K562 (cell line): ENCODE measurements around the gene ALG14.

ENCODE experiments used
- ATF2 ChIP-seq: sonication (generic); formaldehyde crosslinking; IDR thresholded peaks from 2 replicates; pipeline ENCODE4 v1.8.1; 2022; ENCODE audit warnings: missing genetic modification reagents
- FUS ChIP-seq: fragments of 200-400 bp; formaldehyde crosslinking; optimal IDR thresholded peaks from 2 replicates; pipeline ENCODE3; 2017; ENCODE audit warnings: low read depth, low read length
- GATAD2A ChIP-seq: fragments of 450-650 bp; IDR thresholded peaks from 2 replicates; pipeline ENCODE4 v1.6.1; 2017
- MAFK ChIP-seq: IDR thresholded peaks from 2 replicates; pipeline ENCODE4 v1.6.1; 2011; ENCODE audit warnings: low read length, improper control_type of control experiment
- MYBL2 ChIP-seq, 2 experiments: fragments of 450-650 bp in 1 of 2; sonication (generic) in 1 of 2; formaldehyde crosslinking in 1 of 2; IDR thresholded peaks; 2 replicates each; pipeline versions ENCODE4 v1.6.1 to v1.8.1; 2017 to 2022; ENCODE audit warnings: borderline replicate concordance in 1 of 2, inconsistent platforms in 1 of 2, low read depth in 1 of 2, mild to moderate bottlenecking in 1 of 2, missing genetic modification reagents in 1 of 2, moderate library complexity in 1 of 2
- POLR2A ChIP-seq: fragments of 450-650 bp; conservative IDR thresholded peaks from 2 replicates; pipeline ENCODE4 v1.6.1; 2016
- TGIF2 ChIP-seq: sonication (generic); formaldehyde crosslinking; IDR thresholded peaks from 2 replicates; pipeline ENCODE4 v1.8.1; 2022; ENCODE audit warnings: mild to moderate bottlenecking, missing genetic modification reagents, moderate library complexity
- TF ChIP-seq, protein P1 (sequence below): fragments of 250-450 bp; sonication (Bioruptor Pico); IDR thresholded peaks from 2 replicates; pipeline ENCODE4 v1.8.0; 2021; ENCODE audit warnings: borderline replicate concordance, mild to moderate bottlenecking, moderate library complexity; ENCODE audit not compliant: poor library complexity, severe bottlenecking
- TF ChIP-seq, protein P2 (sequence below), 2 experiments: fragments of 450-650 bp in 1 of 2; sonication (generic) in 1 of 2; formaldehyde crosslinking in 1 of 2; IDR thresholded peaks in 1 of 2; conservative IDR thresholded peaks in 1 of 2; 2 replicates each; pipeline versions ENCODE4 v1.6.1 to v1.8.1; 2016 to 2023; ENCODE audit warnings: mild to moderate bottlenecking in 2 of 2, moderate library complexity in 2 of 2, inconsistent platforms in 1 of 2, missing genetic modification reagents in 1 of 2
- TF ChIP-seq, protein P3 (sequence below), 3 experiments: IDR thresholded peaks in 2 of 3; conservative IDR thresholded peaks in 1 of 3; 2 replicates each; pipeline ENCODE4 v1.5.1; 2011 to 2012; ENCODE audit warnings: low read length in 3 of 3, mild to moderate bottlenecking in 3 of 3, control low read depth in 2 of 3, improper control_type of control experiment in 1 of 3, inconsistent platforms in 1 of 3, low read depth in 1 of 3, mixed read lengths in 1 of 3, moderate library complexity in 1 of 3; ENCODE audit not compliant: insufficient read depth in 2 of 3
- TF ChIP-seq, protein P4 (sequence below), 2 experiments: IDR thresholded peaks; 2 replicates each; pipeline ENCODE4 v1.6.1; 2011; ENCODE audit warnings: borderline replicate concordance in 1 of 2, control low read depth in 1 of 2, low read depth in 1 of 2, low read length in 1 of 2, mild to moderate bottlenecking in 1 of 2, mixed read lengths in 1 of 2, moderate library complexity in 1 of 2; ENCODE audit not compliant: insufficient read depth in 1 of 2, insufficient read length in 1 of 2, poor library complexity in 1 of 2, severe bottlenecking in 1 of 2; ENCODE audit errors: extremely low read depth in 1 of 2

DNA sequence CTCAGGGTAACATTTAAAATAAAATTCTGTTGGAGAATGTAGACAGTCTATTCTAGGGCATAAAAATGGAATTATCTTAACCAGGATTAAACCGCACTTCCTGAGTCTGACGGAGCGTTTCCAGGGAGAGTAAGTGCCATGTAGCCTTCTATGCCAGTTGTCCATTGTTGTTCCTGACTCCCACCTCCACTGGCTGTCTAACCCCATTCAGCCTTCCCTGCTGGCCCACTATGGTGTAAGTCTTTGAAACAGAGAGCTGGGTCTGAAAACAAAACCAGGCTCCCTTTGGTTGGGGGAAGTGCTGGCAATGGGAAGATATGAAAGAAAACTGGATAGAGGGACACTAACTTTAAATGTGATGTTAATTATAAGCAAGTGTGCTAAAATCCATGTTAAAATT lies 74.6 kb downstream of the ALG14 start:
- TF ChIP-seq, protein P1, sequence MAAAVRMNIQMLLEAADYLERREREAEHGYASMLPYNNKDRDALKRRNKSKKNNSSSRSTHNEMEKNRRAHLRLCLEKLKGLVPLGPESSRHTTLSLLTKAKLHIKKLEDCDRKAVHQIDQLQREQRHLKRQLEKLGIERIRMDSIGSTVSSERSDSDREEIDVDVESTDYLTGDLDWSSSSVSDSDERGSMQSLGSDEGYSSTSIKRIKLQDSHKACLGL (CRISPR knock-in tag): no peak
- TF ChIP-seq POLR2A (no peak), MYBL2 (IDR thresholded peaks at IDR 0.05; ENCODE audit: low read depth) (no peak), MYBL2 (CRISPR knock-in tag; IDR thresholded peaks at IDR 0.05; ENCODE audit: borderline replicate concordance) (no peak), ATF2 (CRISPR knock-in tag) (no peak), MAFK (no peak), GATAD2A (no peak), TGIF2 (CRISPR knock-in tag) (no peak), FUS (no peak)
- TF ChIP-seq, protein P2, sequence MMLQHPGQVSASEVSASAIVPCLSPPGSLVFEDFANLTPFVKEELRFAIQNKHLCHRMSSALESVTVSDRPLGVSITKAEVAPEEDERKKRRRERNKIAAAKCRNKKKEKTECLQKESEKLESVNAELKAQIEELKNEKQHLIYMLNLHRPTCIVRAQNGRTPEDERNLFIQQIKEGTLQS (IDR thresholded peaks at IDR 0.05): no peak
- TF ChIP-seq, protein P2 (CRISPR knock-in tag; conservative IDR thresholded peaks at IDR 0.05): no peak
- TF ChIP-seq, protein P3, sequence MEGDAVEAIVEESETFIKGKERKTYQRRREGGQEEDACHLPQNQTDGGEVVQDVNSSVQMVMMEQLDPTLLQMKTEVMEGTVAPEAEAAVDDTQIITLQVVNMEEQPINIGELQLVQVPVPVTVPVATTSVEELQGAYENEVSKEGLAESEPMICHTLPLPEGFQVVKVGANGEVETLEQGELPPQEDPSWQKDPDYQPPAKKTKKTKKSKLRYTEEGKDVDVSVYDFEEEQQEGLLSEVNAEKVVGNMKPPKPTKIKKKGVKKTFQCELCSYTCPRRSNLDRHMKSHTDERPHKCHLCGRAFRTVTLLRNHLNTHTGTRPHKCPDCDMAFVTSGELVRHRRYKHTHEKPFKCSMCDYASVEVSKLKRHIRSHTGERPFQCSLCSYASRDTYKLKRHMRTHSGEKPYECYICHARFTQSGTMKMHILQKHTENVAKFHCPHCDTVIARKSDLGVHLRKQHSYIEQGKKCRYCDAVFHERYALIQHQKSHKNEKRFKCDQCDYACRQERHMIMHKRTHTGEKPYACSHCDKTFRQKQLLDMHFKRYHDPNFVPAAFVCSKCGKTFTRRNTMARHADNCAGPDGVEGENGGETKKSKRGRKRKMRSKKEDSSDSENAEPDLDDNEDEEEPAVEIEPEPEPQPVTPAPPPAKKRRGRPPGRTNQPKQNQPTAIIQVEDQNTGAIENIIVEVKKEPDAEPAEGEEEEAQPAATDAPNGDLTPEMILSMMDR (IDR thresholded peaks at IDR 0.05 in 2 of 3, conservative IDR thresholded peaks at IDR 0.05 in 1 of 3; ENCODE audit: insufficient read depth in 2 of 3, low read depth in 1 of 3, low read length in 3 of 3): no peak
- TF ChIP-seq, protein P4, sequence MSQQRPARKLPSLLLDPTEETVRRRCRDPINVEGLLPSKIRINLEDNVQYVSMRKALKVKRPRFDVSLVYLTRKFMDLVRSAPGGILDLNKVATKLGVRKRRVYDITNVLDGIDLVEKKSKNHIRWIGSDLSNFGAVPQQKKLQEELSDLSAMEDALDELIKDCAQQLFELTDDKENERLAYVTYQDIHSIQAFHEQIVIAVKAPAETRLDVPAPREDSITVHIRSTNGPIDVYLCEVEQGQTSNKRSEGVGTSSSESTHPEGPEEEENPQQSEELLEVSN (IDR thresholded peaks at IDR 0.05; ENCODE audit: borderline replicate concordance in 1 of 2, extremely low read depth in 1 of 2, insufficient read depth in 1 of 2, insufficient read length in 1 of 2, low read depth in 1 of 2, low read length in 1 of 2, poor library complexity in 1 of 2, severe bottlenecking in 1 of 2): no peak
